ENCODE measurements around the gene MALRD1.
"Not testable (repeated sequence)": the region's sequence is repeated elsewhere in the genome, so short reads cannot be mapped to it uniquely, and the experiment has no call there.

Gene MALRD1

GRCh38 chr10:19764111-19764510 lies 715.5 kb downstream of the MALRD1 start:
- no peak for DNase-seq (ENCODE audit: low read depth in 4 of 4, low spot score in 1 of 4)

- DNase-seq (ENCODE audit: low read depth in 4 of 4, low spot score in 1 of 4): no peak
Measured at GRCh38 chr10:19767876-19768275, 719.3 kb downstream of the MALRD1 start.

- not testable (repeated sequence) for DNase-seq (ENCODE audit: low read depth in 4 of 4, low spot score in 1 of 4)
Measured at GRCh38 chr10:19769826-19770225, 721.2 kb downstream of the MALRD1 start.

- no peak for DNase-seq (ENCODE audit: low read depth in 4 of 4, low spot score in 1 of 4)
Measured at GRCh38 chr10:19772972-19773371, 724.4 kb downstream of the MALRD1 start.

- no peak for DNase-seq (ENCODE audit: low read depth in 4 of 4, low spot score in 1 of 4)
Measured at GRCh38 chr10:19775296-19775695, 726.7 kb downstream of the MALRD1 start.

- DNase-seq (ENCODE audit: low read depth in 4 of 4, low spot score in 1 of 4): no peak
Measured at GRCh38 chr10:19777806-19778205, 729.2 kb downstream of the MALRD1 start.

GRCh38 chr10:19778996-19779395 lies 730.4 kb downstream of the MALRD1 start:
- DNase-seq (ENCODE audit: low read depth in 4 of 4, low spot score in 1 of 4): no peak

- no peak for DNase-seq (ENCODE audit: low read depth in 4 of 4, low spot score in 1 of 4)
Measured at GRCh38 chr10:19782430-19783089, 734.0 kb downstream of the MALRD1 start.

- DNase-seq (ENCODE audit: low read depth in 4 of 4, low spot score in 1 of 4): no peak
Measured at GRCh38 chr10:19783721-19784120, 735.1 kb downstream of the MALRD1 start.
